Hepatocyte (in vitro differentiated cells): Measurements from ENCODE around the gene RBM33.

ENCODE experiments used
- CTCF ChIP-seq: fragments of 200-600 bp; sonication (generic); IDR thresholded peaks from 2 replicates; pipeline ENCODE4 v1.5.1; 2016; ENCODE audit warnings: antibody characterized with exemption, mild to moderate bottlenecking; ENCODE audit not compliant: poor library complexity
- EZH2phosphoT487 ChIP-seq: fragments of 200-600 bp; sonication (generic); IDR thresholded peaks from one replicate; pipeline ENCODE4 v1.6.1; 2018; ENCODE audit warnings: antibody characterized with exemption, mild to moderate bottlenecking, low read depth, moderate library complexity; ENCODE audit not compliant: unreplicated experiment, severe bottlenecking

- TF ChIP-seq CTCF, result no peak
- no peak for TF ChIP-seq EZH2phosphoT487
Measured at GRCh38 chr7:155694851-155695250, 50.4 kb downstream of the RBM33 start.
